Retinal pigment epithelial cell (primary cell): ENCODE data around the gene AACS.

Experiments used
- DNase-seq: peaks from one replicate; pipeline ENCODE4 v3.0.0-alpha.2; 2010; ENCODE audit warnings: low read depth
- H3K4me3 ChIP-seq: 2 replicates; pipeline ENCODE4 v1.5.1; 2011; ENCODE audit warnings: mild to moderate bottlenecking, low read length, control low read depth, moderate library complexity
- CTCF ChIP-seq: conservative IDR thresholded peaks from 2 replicates; pipeline ENCODE4 v1.5.1; 2011; ENCODE audit warnings: low read depth, low read length, control low read depth, inconsistent platforms

AACS gene

GRCh38 chr12:125124320-125124966 is 59.2 kb downstream of the AACS start:
- TF ChIP-seq CTCF = no peak
- DNase-seq = no peak
- H3K4me3 ChIP-seq = no peak overlapping the region

GRCh38 chr12:125125271-125125670 is 60.0 kb downstream of the AACS start:
- DNase-seq = no peak
- no peak for TF ChIP-seq CTCF
- H3K4me3 ChIP-seq = no peak overlapping the region

- H3K4me3 ChIP-seq = no peak overlapping the region
- no peak for DNase-seq
- TF ChIP-seq CTCF = no peak
Observed at GRCh38 chr12:125128439-125129178, 63.4 kb downstream of the AACS start.

- no peak for DNase-seq
- no peak for TF ChIP-seq CTCF
Observed at GRCh38 chr12:125129179-125129571, 63.9 kb downstream of the AACS start.

GRCh38 chr12:125129591-125130255 is 64.5 kb downstream of the AACS start:
- H3K4me3 ChIP-seq = no peak overlapping the region
- no peak for DNase-seq
- no peak for TF ChIP-seq CTCF

More at GRCh38 chr12:125129179-125129571, 63.9 kb downstream of the AACS start:
- H3K4me3 ChIP-seq = no peak overlapping the region

GRCh38 chr12:125131958-125132357 is 66.7 kb downstream of the AACS start:
- H3K4me3 ChIP-seq = no peak overlapping the region
- no peak for DNase-seq
- TF ChIP-seq CTCF = no peak
